GM12891 (cell line): ENCODE measurements around the gene MBD5.

Source experiments
- PAX5 ChIP-seq: IDR thresholded peaks from 2 replicates; pipeline ENCODE4 v1.6.1; 2011; ENCODE audit warnings: low read length, moderate library complexity, mild to moderate bottlenecking; ENCODE audit not compliant: insufficient read depth, severe bottlenecking
- POLR2A ChIP-seq: IDR thresholded peaks from 2 replicates; pipeline ENCODE4 v1.6.1; 2011; ENCODE audit warnings: low read depth, low read length, control low read depth
- POLR2AphosphoS5 ChIP-seq: IDR thresholded peaks from 2 replicates; pipeline ENCODE4 v1.6.1; 2011; ENCODE audit warnings: low read depth, low read length, control low read depth
- POU2F2 ChIP-seq: IDR thresholded peaks from 2 replicates; pipeline ENCODE4 v1.6.1; 2011; ENCODE audit warnings: low read depth, mild to moderate bottlenecking, control low read depth, low read length, moderate library complexity
- SPI1 ChIP-seq: IDR thresholded peaks from 2 replicates; pipeline ENCODE4 v1.6.1; 2011; ENCODE audit warnings: low read depth, low read length, control low read depth
- TAF1 ChIP-seq: IDR thresholded peaks from 2 replicates; pipeline ENCODE4 v1.6.1; 2011; ENCODE audit warnings: low read depth, low read length, control low read depth

- TF ChIP-seq SPI1, result no peak
- TF ChIP-seq POLR2A, result no peak
- TF ChIP-seq POLR2AphosphoS5, result no peak
- no peak for TF ChIP-seq TAF1
- no peak for TF ChIP-seq POU2F2
- no peak for TF ChIP-seq PAX5
Observed at GRCh38 chr2:148526509-148527346, 505.8 kb downstream of the MBD5 start.
